ENCODE results near the gene MARCHF6. TPM values are rescaled to one million over a fixed set of nuclear protein-coding genes. Genes with fewer than 3 reads are reported as not detected.

Gene MARCHF6
- polyA plus RNA-seq, 3 donors: 24.0 to 90.1 (median 31.0) TPM

DNA sequence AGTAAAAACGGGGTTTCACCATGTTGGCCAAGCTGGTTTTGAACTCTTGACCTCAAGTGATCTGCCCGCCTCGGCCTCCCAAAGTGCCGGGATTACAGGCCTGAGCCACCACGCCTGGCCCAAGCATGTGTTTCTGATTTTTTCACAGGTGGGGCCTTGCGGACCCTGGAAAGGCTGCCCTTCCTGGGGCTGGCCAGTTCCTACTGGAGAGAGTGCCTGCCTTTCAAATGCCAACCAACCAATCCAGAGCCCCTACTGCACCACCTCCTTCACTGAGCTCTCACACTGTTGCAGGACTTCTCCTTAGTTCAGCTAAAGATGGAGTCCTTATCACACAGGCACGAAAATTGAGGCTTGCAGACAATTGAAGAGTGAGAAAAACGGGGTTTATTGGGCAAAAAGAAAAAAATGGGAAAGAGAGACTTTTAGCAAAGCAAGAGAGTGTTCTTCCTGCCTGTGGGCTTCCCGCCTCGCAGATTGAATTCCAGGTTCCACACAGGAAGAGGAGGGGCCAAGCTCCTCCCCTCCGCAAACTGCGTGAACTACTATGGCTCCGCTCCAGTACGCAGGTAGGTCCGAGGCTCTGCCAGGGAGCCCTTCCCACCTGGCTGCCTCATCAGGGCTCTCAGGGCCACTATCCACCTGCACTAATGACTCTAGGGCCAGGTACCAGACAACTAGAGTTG is 37.5 kb upstream of the MARCHF6 start:
- Histone ChIP-seq H3K4me3 (replicated peaks in 1 of 3; ENCODE audit: low read depth in 2 of 3, low read length in 3 of 3) (no peak overlapping the region), H3K9me3 (replicated peaks in 1 of 2; ENCODE audit: control insufficient read depth in 1 of 2, insufficient read depth in 1 of 2, low read length in 2 of 2) (no peaks in the 10 kb centered on the region), H4K20me1 (ENCODE audit: insufficient read depth, low read length) (no peaks in the 10 kb centered on the region), H3K9ac (ENCODE audit: insufficient read depth, low read length, poor library complexity, severe bottlenecking) (no peak overlapping the region), H3K27me3 (ENCODE audit: control insufficient read depth in 2 of 2, insufficient read depth in 2 of 2, low read length in 2 of 2) (no peaks in the 10 kb centered on the region), H3K27ac (ENCODE audit: low read depth in 1 of 2, low read length in 2 of 2) (no peak overlapping the region), H3K36me3 (replicated peaks in 1 of 2; ENCODE audit: control insufficient read depth in 1 of 2, insufficient read depth in 2 of 2, low read length in 2 of 2) (no peaks in the 10 kb centered on the region), H3K79me2 (ENCODE audit: insufficient read depth, low read length) (no peaks in the 10 kb centered on the region), H3K4me1 (ENCODE audit: control insufficient read depth in 1 of 2, insufficient read depth in 2 of 2, low read length in 2 of 2) (peaks cover 4 to 6% of the 10 kb centered on the region in 2 donors), H3K4me2 (replicated peaks; ENCODE audit: extremely low read depth, low read length, poor library complexity, severe bottlenecking) (no peak overlapping the region), H2AFZ (ENCODE audit: insufficient read depth, low read depth, low read length, poor library complexity, severe bottlenecking) (no peak overlapping the region)
- no peak for DNase-seq
- H3K4me1 Mint-ChIP-seq: peaks cover 12% of the 10 kb centered on the region
- H3K36me3 Mint-ChIP-seq: no peaks in the 10 kb centered on the region
- intact Hi-C loops (cut with micrococcal nuclease): no loop called here
- no peak overlapping the region for H3K27ac Mint-ChIP-seq
- TF ChIP-seq, protein P1, sequence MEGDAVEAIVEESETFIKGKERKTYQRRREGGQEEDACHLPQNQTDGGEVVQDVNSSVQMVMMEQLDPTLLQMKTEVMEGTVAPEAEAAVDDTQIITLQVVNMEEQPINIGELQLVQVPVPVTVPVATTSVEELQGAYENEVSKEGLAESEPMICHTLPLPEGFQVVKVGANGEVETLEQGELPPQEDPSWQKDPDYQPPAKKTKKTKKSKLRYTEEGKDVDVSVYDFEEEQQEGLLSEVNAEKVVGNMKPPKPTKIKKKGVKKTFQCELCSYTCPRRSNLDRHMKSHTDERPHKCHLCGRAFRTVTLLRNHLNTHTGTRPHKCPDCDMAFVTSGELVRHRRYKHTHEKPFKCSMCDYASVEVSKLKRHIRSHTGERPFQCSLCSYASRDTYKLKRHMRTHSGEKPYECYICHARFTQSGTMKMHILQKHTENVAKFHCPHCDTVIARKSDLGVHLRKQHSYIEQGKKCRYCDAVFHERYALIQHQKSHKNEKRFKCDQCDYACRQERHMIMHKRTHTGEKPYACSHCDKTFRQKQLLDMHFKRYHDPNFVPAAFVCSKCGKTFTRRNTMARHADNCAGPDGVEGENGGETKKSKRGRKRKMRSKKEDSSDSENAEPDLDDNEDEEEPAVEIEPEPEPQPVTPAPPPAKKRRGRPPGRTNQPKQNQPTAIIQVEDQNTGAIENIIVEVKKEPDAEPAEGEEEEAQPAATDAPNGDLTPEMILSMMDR (IDR thresholded peaks at IDR 0.05): no peak
- peaks cover 2 to 6% (median 2%) of the 10 kb centered on the region in 3 donors for H3K27me3 Mint-ChIP-seq (ENCODE audit: low read depth in 3 of 3)
- peaks cover 0 to 3% (median 0%) of the 10 kb centered on the region in 7 donors for H3K9me3 Mint-ChIP-seq
- 97% methylated on average over 15 of the region's 15 CpGs for WGBS (ENCODE audit: insufficient coverage)
- no peak overlapping the region for H3K4me3 Mint-ChIP-seq

DNA sequence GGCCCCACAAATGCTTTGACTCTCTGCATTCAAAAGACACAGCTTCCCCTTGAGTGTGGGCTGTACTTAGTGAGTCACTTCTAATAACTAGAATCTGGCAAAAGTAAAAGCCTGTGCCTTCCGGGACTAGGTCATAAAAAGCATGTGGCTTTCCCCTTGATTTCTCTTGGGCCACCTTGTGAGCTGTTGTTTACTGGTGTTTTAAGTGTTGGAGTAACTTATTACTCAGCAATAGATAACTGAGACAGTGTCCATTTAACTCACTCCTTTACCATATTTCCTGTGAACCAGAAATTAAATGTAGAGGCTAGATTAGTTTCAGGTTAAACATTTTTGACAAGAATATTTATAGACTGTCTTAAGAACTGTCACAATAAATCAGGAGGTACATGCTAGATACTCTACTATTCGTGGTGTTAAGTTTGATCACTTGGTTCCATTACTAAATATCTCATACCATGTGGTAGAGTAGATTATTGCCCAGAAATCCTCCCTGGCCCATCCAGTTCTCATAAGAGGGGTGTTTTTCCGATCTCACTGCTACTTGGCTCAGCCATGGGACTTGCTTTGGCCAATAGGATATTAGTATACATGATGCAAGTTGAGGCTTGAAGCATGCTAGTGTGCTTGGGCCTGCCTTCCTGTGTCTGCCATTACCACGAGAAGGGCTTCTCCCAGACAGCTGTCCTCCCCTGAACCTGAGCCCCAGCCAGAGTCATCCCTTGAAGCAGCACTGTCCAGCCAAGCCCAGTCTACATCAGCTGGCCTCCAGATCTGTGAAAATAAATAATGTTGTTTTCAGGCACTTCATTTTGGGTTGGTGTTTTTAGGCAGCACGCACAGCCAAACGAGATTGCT is 35.4 kb upstream of the MARCHF6 start:
- no peaks in the 10 kb centered on the region for H3K9me3 ChIP-seq (replicated peaks in 1 of 2; ENCODE audit: control insufficient read depth in 1 of 2, insufficient read depth in 1 of 2, low read length in 2 of 2)
- Mint-ChIP-seq H3K9me3 (peaks cover 0 to 2% (median 0%) of the 10 kb centered on the region in 7 donors), H3K27ac (no peak overlapping the region), H3K4me3 (no peak overlapping the region), H3K4me1 (peaks cover 3% of the 10 kb centered on the region), H3K36me3 (no peaks in the 10 kb centered on the region), H3K27me3 (ENCODE audit: low read depth in 3 of 3) (peaks cover 0 to 6% (median 2%) of the 10 kb centered on the region in 3 donors)
- H3K36me3 ChIP-seq (replicated peaks in 1 of 2; ENCODE audit: control insufficient read depth in 1 of 2, insufficient read depth in 2 of 2, low read length in 2 of 2): no peaks in the 10 kb centered on the region
- no peak overlapping the region for H3K27ac ChIP-seq (ENCODE audit: low read depth in 1 of 2, low read length in 2 of 2)
- no peak overlapping the region for H3K9ac ChIP-seq (ENCODE audit: insufficient read depth, low read length, poor library complexity, severe bottlenecking)
- no peaks in the 10 kb centered on the region for H3K79me2 ChIP-seq (ENCODE audit: insufficient read depth, low read length)
- intact Hi-C loops (cut with micrococcal nuclease): no loop called here
- TF ChIP-seq, protein P1 (IDR thresholded peaks at IDR 0.05): no peak
- no peaks in the 10 kb centered on the region for H3K4me1 ChIP-seq (ENCODE audit: control insufficient read depth in 1 of 2, insufficient read depth in 2 of 2, low read length in 2 of 2)
- WGBS (ENCODE audit: insufficient coverage): 96% methylated on average over 3 of the region's 6 CpGs
- no peaks in the 10 kb centered on the region for H3K27me3 ChIP-seq (ENCODE audit: control insufficient read depth in 2 of 2, insufficient read depth in 2 of 2, low read length in 2 of 2)
- no peaks in the 10 kb centered on the region for H4K20me1 ChIP-seq (ENCODE audit: insufficient read depth, low read length)
- no peak for DNase-seq
- no peak overlapping the region for H2AFZ ChIP-seq (ENCODE audit: insufficient read depth, low read depth, low read length, poor library complexity, severe bottlenecking)
- no peak overlapping the region for H3K4me2 ChIP-seq (replicated peaks; ENCODE audit: extremely low read depth, low read length, poor library complexity, severe bottlenecking)
- H3K4me3 ChIP-seq (replicated peaks in 1 of 3; ENCODE audit: low read depth in 2 of 3, low read length in 3 of 3): no peak overlapping the region

Data from CD14-positive monocyte (primary cell).